ENCODE results near the gene ACAP3.

The ACAP3 gene

DNA sequence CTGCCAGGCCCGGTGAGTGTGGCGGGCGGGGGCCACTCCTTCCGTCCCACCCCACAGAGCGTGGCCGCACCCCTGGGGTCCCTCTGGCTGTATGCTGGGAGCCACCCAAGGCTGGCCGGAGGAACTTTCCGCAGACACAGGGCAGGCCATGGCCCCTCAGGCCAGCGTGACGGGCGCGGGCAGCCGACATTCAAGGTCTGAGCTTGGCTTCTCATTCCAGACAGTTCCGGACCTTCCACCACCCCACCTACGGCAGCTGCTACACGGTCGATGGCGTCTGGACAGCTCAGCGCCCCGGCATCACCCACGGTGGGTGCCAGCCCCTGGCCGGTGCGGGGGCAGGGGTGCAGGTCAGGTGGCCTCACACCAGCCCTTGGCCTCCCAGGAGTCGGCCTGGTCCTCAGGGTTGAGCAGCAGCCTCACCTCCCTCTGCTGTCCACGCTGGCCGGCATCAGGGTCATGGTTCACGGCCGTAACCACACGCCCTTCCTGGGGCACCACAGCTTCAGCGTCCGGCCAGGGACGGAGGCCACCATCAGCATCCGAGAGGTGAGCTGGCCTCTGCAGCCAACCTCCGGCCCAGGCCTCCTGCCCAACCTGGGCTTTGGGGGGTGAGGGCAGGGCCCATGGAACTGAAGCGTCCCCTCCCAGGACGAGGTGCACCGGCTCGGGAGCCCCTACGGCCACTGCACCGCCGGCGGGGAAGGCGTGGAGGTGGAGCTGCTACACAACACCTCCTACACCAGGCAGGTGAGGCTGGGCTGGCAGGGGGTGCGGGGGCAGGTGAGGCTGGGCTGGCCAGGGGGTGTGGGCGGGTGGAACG lies 20.2 kb downstream of the ACAP3 start:
- no peak for TF ChIP-seq ZNF274 (IDR thresholded peaks at IDR 0.05; ENCODE audit: low read depth, low read length)
- H3K4me3 ChIP-seq (ENCODE audit: low read length) = no peak overlapping the region

DNA sequence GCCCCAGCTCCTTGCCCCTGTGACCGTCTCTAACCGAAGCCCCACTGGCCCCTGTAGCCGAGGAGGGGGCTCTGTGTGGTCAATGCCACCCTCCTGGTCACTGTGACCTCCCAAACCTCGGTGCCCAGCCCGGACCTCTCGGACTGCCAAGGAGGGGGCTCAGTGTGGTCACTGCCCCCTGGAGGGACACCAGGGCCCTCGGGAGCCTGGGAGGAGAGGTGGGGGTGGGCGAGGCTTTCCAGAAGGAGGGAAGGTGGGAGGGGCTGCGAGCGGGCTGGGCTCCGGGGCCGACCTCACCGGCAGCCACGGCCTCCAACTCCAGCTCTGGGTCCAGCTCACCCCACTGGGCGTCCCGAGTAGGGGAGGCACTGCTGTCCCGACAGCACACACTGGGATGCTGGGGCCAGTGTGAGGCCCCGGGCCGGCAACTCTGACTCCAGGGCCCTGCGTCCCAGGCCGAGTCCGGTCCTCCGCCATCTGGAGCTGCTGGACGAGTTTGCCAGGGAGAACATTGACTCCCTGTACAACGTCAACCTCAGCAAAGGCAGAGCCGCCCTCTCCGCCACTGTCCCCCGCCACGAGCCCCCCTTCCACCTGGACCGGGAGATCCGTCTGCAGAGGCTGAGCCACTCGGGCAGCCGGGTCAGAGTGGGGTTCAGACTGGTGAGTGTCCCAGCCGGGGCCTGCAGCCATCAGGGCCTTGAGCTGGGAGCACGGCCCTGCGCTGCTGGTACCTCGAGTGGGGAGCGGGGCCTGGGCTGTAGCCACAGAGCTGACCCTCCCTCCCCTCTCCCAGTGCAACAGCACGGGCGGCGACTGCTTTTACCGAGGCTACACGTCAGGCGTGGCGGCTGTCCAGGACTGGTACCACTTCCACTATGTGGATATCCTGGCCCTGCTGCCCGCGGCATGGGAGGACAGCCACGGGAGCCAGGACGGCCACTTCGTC lies 21.1 kb downstream of the ACAP3 start:
- no peak overlapping the region for H3K4me3 ChIP-seq (ENCODE audit: low read length)
- TF ChIP-seq ZNF274 (IDR thresholded peaks at IDR 0.05; ENCODE audit: low read depth, low read length) = no peak

DNA sequence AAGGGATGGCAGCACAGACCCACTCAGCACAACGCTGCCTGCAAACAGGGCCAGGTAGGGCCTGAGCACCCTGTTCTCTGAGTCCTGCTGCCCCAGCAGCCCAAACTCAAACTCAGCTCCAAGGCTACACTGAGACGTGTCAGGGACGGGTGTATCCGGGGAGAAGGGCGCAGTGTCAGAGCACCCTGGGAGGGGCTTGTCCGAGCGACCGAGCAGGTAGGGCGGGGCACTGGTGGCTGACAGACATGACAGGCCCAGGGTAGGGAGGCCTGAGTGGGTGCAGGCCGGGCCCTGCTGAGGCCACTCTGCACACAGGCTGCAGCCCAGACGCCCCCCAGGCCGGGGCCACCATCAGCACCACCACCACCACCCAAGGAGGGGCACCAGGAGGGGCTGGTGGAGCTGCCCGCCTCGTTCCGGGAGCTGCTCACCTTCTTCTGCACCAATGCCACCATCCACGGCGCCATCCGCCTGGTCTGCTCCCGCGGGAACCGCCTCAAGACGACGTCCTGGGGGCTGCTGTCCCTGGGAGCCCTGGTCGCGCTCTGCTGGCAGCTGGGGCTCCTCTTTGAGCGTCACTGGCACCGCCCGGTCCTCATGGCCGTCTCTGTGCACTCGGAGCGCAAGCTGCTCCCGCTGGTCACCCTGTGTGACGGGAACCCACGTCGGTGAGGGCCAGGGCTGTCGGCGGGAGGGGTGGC lies 22.0 kb downstream of the ACAP3 start:
- no peak overlapping the region for H3K4me3 ChIP-seq (ENCODE audit: low read length)
- TF ChIP-seq ZNF274 (IDR thresholded peaks at IDR 0.05; ENCODE audit: low read depth, low read length) = no peak

DNA sequence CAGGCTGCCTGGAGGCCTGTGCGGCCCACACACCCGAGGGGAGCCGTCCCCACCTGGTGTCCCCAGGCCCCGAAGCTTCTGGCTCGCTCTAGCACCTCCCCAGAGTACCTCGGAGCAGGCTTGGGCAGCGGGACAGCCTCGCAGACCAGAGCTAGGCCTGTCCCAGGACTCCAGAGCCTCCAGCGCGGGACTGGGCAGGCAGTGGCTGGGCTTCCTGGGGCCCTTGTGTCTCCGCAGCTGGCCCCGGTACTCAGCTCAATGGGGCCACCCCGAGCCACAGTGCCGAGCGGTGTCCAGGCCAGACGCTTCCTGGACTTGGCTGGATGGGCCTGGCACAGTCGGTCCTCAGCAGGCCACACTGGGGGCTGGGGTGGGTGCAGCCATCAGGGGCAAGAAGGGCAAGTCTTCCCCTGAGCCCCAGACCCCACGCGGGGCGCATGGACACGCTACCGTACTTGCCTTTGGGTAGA lies 22.6 kb downstream of the ACAP3 start:
- TF ChIP-seq ZNF274 (IDR thresholded peaks at IDR 0.05; ENCODE audit: low read depth, low read length) = no peak

DNA sequence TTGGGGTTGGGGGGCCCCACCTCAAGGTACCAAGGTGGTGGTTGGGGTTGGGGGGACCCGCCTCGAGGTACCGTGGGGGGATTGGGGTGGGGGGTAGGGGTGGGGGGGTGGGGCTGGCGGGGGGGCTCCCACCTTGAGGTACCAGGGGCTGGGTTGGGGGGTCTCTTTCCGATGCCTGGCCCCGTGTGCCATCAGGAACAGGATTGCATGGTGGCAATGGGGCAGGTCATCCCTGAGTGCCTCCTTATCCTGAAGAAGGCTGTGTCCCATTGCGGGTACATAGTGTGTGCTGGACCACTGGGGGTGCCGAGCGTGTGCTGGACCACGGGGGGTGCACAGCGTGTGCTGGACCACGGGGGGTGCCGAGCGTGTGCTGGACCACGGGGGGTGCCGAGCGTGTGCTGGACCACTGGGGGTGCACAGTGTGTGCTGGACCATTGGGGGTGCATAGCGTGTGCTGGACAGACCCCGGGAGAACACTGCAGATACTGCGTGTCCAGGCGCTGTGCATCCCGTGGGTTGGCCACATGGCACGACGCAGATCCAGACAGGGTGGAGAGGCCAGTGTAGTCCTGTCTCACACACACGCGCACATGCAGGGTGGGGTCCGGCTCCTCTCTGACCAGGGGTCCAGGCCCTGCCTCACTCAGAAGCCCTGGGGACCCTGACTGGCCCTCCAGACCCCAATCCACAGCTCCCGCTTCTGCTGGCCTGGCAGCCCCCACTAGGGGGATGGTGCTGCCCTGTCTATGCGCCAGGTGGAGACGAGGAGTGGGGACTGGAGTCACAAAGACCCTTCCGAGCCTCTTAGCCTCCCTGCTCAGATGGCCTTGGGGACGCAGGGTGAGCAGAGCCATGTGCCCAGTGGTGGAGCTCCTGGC lies 23.3 kb downstream of the ACAP3 start:
- H3K4me3 ChIP-seq (ENCODE audit: low read length) = no peak overlapping the region
- no peak for TF ChIP-seq ZNF274 (IDR thresholded peaks at IDR 0.05; ENCODE audit: low read depth, low read length)

More for the DNA sequence above, 22.6 kb downstream of the ACAP3 start:
- H3K4me3 ChIP-seq (ENCODE audit: low read length) = no peak overlapping the region

DNA sequence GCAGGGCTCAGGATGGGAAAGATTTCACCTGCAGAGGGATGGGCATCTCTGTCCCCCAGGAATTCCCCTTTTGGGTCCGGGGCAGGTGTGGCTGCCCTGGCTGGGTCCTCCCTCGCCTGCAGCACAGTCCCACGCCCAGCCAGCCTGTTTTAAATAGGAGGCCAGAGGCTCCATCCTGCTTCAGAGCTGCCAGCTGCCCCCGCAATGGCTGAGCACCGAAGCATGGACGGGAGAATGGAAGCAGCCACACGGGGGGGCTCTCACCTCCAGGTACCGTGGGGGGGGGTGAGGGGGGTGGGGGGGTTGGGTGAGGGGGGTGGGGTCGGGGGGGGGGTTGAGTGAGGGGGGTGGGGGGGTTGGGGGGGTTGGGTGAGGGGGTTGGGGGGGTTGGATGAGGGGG lies 23.9 kb downstream of the ACAP3 start:
- TF ChIP-seq ZNF274 (IDR thresholded peaks at IDR 0.05; ENCODE audit: low read depth, low read length) = no peak
- no peak overlapping the region for H3K4me3 ChIP-seq (ENCODE audit: low read length)

DNA sequence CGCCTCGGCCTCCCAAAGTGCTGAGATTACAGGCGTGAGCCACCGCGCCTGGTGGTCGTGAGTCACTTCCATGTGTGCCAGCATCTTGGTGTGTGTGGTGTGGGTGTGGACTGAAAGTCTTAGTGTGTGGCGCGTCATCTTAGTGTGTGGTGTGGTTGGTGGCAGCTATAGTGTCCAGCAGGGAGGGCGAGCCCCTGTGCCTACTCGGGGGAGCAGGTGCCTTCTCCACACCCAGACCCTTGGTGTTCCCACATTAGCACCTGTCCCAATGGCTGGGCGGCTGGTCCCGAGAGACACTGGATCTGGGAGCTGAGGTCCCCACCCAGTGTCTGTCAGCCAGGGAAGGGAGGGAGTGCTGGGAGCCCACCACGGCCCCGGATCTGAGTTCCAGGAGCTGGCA lies 24.7 kb downstream of the ACAP3 start:
- TF ChIP-seq ZNF274 (IDR thresholded peaks at IDR 0.05; ENCODE audit: low read depth, low read length) = no peak

DNA sequence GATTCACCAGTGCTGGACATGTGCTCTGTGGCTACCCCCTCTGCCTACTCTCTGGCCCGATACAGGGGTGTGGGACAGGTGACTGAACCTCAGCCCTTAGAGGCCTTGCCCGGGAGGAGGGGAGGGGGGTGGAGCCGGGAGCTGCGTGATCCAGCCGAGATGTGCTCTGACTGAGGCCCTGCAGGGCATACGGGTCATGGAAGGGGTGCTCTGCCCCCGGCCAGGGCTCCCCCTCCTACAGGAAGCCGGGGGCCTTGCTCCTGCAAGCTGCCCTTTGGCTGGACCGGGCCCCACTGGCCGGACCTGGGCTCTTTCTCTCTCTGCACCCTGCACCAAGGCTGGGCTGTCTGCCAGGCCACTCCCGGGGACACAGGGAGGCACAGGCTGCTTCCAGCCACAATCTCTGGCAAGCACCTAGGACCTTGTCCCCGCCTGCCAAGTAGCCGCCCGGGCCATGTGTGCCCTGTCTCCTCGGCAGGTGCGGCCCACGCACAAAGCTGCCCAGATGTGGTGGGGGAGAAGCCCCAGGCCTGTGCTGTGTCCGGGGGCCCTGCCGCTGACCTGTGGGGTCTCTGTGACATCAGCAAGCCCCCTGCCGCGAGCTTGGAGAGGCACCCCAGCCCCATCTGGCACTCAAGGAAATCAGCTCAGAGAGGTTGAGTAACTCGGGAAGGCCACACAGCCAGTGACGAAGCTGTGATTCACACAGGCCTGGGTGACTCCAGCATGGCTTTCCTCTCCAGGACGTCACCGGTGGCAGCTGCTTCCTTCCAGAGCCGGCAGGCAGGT lies 26.0 kb downstream of the ACAP3 start:
- TF ChIP-seq ZNF274 (IDR thresholded peaks at IDR 0.05; ENCODE audit: low read depth, low read length) = no peak
- H3K4me3 ChIP-seq (ENCODE audit: low read length) = no peak overlapping the region

More for the DNA sequence above, 24.7 kb downstream of the ACAP3 start:
- no peak overlapping the region for H3K4me3 ChIP-seq (ENCODE audit: low read length)

DNA sequence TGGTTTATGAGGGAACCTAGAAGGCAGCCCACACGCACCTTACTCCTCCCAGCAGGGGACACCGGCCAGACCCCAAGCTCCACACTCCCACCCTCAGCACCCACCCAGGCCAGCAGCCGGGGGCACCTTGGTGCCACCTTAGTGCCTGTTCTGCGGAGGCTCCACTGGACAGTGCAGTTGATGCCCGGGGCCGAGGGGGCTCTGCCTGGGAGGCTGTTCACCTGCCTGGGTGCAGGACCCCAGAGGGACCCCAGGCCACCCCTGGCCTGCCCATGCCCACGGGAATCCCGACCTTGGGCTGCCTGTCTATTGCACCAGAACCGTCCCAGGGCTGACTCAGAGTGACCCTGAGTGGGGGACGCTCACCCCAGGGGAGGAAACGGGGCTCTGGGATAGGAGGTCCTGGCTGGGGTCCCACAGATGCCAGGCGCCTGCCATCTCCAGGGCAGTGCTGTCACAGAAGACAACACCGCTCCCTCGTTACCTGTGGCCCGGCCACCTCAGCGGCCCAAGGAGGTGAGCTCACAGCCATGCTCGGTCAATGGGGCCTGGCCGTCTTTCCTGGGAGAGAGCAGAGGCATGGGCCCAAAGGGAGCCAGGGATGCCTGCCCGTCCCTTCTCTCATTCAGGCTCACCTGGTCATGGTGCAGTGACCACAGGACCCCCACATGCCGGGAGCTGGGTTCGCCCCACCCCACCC lies 26.8 kb downstream of the ACAP3 start:
- no peak for TF ChIP-seq ZNF274 (IDR thresholded peaks at IDR 0.05; ENCODE audit: low read depth, low read length)
- no peak overlapping the region for H3K4me3 ChIP-seq (ENCODE audit: low read length)

DNA sequence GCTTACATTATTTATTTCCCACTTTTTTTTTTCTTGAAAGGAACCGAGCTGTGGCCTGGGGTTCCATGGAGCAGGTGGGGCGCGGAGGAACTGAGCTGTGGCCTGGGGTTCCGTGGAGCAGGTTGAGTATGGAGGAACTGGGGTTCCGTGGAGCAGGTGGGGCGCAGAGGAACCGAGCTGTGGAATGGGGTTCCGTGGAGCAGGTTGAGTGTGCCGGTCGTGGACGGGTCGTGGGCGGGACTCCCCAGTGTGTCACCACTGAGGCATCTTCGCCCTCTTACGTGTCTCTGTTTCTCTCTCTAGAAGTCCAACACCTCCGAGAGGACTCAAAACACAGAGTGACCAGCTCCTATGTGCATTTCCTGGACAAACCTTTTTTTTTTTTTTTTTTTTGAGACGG lies 28.7 kb downstream of the ACAP3 start:
- no peak overlapping the region for H3K4me3 ChIP-seq (ENCODE audit: low read length)
- TF ChIP-seq ZNF274 (IDR thresholded peaks at IDR 0.05; ENCODE audit: low read depth, low read length) = no peak

DNA sequence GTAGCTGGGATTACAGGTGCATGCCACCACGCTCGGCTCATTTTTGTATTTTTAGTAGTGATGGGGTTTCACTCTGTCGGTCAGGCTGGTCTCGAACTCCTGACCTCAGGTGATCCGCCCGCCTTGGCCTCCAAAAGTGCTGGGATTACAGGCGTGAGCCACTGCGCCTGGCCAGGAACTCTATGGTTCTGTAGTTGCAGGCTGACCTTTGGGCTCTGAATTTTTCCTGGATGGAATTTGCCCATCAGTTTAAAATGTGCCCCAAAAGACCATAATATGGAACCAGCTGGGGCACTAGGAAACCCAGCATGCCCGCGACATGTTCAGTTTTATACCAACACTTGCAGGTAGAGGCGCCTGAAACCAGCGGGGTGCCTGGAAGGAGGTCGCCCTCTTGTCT lies 29.1 kb downstream of the ACAP3 start:
- TF ChIP-seq ZNF274 (IDR thresholded peaks at IDR 0.05; ENCODE audit: low read depth, low read length) = no peak
- no peak overlapping the region for H3K4me3 ChIP-seq (ENCODE audit: low read length)

DNA sequence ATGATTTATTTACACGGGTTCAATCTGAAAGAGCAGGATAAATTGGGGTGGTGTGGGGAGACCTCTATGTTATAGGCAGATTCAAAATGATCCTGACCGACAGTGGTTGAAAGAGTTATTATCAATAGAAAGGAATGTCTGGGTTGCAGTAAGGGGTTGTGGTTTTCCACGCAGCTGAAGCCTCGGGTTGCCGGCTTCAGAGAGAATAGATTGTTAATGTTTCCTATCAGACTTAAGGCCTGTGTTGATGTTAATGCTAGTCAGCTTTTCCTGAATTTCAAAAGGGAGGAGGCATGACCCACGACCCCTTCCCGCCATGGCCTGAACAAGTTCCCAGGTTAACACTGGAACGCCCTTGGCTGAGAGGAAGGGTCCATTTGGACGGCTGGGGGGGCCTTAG lies 31.9 kb downstream of the ACAP3 start:
- no peak for TF ChIP-seq ZNF274 (IDR thresholded peaks at IDR 0.05; ENCODE audit: low read depth, low read length)
- H3K4me3 ChIP-seq (ENCODE audit: low read length) = no peak overlapping the region

Measured in GM08714 (cell line).